Coronary artery (tissue), 2 donors: ENCODE measurements around the gene CHKA.
A peak's percentile ranks its signal among the peaks of the same experiment; 100 is the strongest.

Experiments
- DNase-seq: peaks from one replicate; pipeline ENCODE4 v3.0.0-alpha.2; 2017; ENCODE audit warnings: low spot score
- H3K27ac ChIP-seq, 2 donors: fragments of 200-600 bp; sonication (generic); one replicate each; pipeline ENCODE4 v1.5.1; 2016 to 2019
- H3K4me3 ChIP-seq: fragments of 200-600 bp; sonication (generic); 2 replicates; pipeline ENCODE4 v1.5.1; 2016; ENCODE audit warnings: mild to moderate bottlenecking, moderate library complexity
- CTCF ChIP-seq: fragments of 200-600 bp; sonication (generic); IDR thresholded peaks from one replicate; pipeline ENCODE4 v1.5.1; 2019; ENCODE audit warnings: antibody characterized with exemption

The CHKA gene

GRCh38 chr11:68017980-68018729, 103.0 kb downstream of the CHKA start:
- no peak for DNase-seq
- Histone ChIP-seq H3K4me3 (no peak overlapping the region), H3K27ac (no peak overlapping the region)
- TF ChIP-seq CTCF: no peak

DNA sequence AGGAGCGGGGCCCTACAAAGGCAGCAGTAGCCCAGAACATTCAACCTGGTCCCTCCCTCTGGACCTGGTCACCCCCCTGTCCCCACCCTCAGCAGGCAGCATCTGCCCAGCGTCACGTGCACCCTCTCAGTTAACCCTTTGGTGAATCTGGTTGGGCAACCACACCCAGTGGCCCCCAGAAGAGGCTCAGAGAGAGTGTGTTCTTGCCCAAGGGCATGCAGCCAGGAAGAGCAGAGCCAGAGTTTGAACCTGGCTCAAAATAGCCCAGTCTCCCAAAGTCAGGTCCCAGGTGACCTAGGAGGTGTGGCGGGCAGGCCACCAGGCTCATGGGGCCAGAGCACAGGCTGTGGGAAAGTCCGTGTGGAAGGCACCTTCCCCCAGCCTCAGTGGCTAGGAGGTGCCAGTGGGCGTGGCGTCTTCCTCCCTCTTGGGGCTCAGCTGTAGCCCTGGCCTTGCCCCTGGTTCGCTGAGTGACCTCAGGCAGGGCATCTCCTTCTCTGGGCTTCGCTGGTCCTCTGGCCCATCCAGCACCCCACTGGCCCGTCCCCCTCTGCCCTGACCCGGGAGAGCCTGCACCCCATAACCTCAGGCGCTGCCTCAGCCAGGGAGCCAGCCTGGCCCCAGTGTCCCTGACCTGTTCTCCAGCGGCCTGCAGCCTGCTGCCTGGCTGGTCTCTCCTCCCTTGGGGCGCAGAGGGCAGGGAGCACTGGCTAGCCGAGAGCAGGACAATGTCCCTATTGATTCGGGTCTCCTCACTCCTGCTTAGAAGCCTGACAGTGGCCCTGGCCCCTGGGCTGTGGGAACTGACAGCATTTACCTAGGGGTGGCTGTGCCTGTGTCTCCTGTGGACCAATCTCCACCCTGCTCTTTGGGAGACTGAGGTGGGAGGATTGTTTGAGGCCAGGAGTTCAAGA, 104.0 kb downstream of the CHKA start:
- DNase-seq: no peak
- no peak for TF ChIP-seq CTCF
- no peak overlapping the region for H3K4me3 ChIP-seq
- H3K27ac ChIP-seq: peak overlapping the region in 1 of 2 donors; percentile 41

GRCh38 chr11:68016161-68016903, 104.9 kb downstream of the CHKA start:
- H3K4me3 ChIP-seq: no peak overlapping the region
- H3K27ac ChIP-seq: peak overlapping the region in 1 of 2 donors; percentile 41
- no peak for TF ChIP-seq CTCF

DNA sequence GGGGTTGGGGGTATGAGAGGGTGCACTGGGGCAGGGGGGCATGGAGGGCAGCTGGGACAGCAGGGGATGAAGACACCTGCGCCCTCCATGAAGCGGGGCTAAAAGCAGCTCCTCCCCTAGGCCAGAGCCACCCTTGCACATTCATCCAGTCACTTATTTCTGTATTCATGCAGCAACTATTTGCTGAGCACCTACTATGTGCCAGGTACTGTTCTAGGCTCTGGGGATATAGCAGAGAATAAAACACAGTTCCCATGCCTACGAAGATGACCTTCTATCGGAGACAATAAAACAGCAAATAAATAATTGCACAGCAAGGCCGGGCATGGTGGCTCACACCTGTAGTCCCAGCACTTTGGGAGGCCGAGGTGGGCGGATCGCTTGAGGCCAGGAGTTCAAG, 105.7 kb downstream of the CHKA start:
- Histone ChIP-seq H3K27ac (peak overlapping the region in 1 of 2 donors; percentile 99), H3K4me3 (no peak overlapping the region)
- TF ChIP-seq CTCF: no peak
- DNase-seq: no peak

More at GRCh38 chr11:68016161-68016903, 104.9 kb downstream of the CHKA start:
- no peak for DNase-seq

DNA sequence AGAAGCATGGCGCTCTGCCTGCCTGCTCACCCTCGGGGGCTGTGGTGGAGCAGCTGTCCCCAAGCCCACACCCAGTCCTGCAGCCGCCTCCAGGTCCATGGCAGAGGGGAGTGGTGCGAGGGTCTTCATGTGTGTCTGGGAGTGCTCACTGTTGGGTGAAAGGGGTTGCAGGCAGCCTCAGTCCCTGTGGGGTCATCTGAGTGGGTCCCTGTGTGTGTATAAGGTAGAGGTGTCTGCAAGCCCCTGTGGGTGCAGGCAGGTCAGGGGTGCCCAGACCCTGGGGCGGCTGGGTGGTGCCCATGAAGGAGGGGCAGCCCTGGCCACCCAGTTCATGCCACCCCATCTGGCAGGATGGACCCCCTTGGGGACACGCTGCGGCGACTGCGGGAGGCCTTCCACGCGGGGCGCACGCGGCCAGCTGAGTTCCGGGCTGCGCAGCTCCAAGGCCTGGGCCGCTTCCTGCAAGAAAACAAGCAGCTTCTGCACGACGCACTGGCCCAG, 106.2 kb downstream of the CHKA start:
- no peak for TF ChIP-seq CTCF
- Histone ChIP-seq H3K27ac (peak overlapping the region; percentile 88 to 99), H3K4me3 (peak overlapping the region; percentile 39)
- no peak for DNase-seq

- peak; percentile 93 for DNase-seq
- TF ChIP-seq CTCF: no peak
- peak overlapping the region; percentile 39 for H3K4me3 ChIP-seq
- peak overlapping the region; percentile 88 to 99 for H3K27ac ChIP-seq
Measured at GRCh38 chr11:68014157-68014946, 106.8 kb downstream of the CHKA start.
